Stimulated activated CD4-positive, alpha-beta T cell treated with anti-CD3 and anti-CD28 coated beads, Interleukin-4, amount 100 ng/mL, for 4 hours (primary cell): ENCODE results near the gene NPW.

Experiments
- DNase-seq, 2 experiments: peaks; one replicate each; pipeline ENCODE4 v3.0.0-alpha.2; 2020

Gene NPW

GRCh38 chr16:2056077-2056476 is 36.5 kb downstream of the NPW start:
- DNase-seq: no peak

GRCh38 chr16:2056681-2057407 is 37.3 kb downstream of the NPW start:
- no peak for DNase-seq

GRCh38 chr16:2057438-2057837 is 37.9 kb downstream of the NPW start:
- no peak for DNase-seq

GRCh38 chr16:2058420-2058819 is 38.8 kb downstream of the NPW start:
- DNase-seq: no peak

GRCh38 chr16:2058872-2059271 is 39.3 kb downstream of the NPW start:
- no peak for DNase-seq

- DNase-seq: no peak
Measured at GRCh38 chr16:2060346-2060745, 40.8 kb downstream of the NPW start.

GRCh38 chr16:2061023-2061422 is 41.4 kb downstream of the NPW start:
- DNase-seq: no peak

- no peak for DNase-seq
Measured at GRCh38 chr16:2061526-2061925, 41.9 kb downstream of the NPW start.

- DNase-seq: no peak
Measured at GRCh38 chr16:2062801-2063200, 43.2 kb downstream of the NPW start.

GRCh38 chr16:2063861-2064260 is 44.3 kb downstream of the NPW start:
- no peak for DNase-seq

- no peak for DNase-seq
Measured at GRCh38 chr16:2064368-2064945, 44.9 kb downstream of the NPW start.

GRCh38 chr16:2066139-2066538 is 46.6 kb downstream of the NPW start:
- DNase-seq: no peak
